NCI-H1436 treated with DMSO at 0.1 percent for 48 hours (cell line): Measurements from ENCODE around the gene RPP25.
"Not testable (repeated sequence)": the region's sequence is repeated elsewhere in the genome, so short reads cannot be mapped to it uniquely, and the experiment has no call there.

Experiments used
- DNase-seq: peaks from one replicate; lab custom pipeline; 2025; lab: John Stamatoyannopoulos, UW

Gene RPP25

DNA sequence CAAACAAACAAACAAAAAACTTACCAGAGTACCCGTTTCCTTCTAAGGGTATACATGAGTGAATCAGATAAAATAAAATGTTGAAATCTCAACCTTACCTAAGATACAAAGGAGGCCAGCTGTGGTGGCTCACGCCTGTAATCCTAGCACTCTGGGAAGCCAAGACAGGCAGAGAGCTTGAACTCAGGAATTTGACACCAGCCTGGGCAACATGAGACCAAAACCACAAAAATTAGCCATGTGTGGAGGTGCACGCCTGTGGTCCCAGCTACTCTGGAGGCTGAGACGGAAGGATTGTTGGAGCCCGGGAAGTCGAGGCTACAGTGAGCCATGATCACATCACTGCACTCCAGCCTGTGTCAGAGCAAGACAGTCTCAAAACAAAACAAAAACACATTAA lies 38.9 kb downstream of the RPP25 start:
- no peak for DNase-seq

DNA sequence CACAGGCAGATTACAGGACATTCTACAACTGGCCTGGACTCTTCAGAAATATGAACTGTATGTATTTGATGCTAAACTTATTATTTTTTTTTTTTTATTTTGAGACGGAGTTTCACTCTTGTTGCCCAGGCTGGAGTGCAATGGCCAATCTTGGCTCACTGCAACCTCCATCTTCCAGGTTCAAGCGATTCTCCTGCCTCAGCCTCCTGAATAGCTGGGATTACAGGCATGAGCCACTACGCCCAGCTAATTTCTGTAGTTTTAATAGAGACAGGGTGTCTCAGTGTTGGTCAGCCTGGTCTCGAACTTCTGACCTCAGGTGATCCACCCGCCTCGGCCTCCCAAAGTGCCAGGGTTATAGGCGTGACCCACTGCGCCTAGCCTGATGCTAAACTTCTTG lies 42.8 kb downstream of the RPP25 start:
- DNase-seq, result not testable (repeated sequence)

GRCh38 chr15:74913041-74913440 lies 43.5 kb downstream of the RPP25 start:
- DNase-seq, result no peak

- DNase-seq, result no peak
Measured at GRCh38 chr15:74908635-74909034, 47.9 kb downstream of the RPP25 start.

GRCh38 chr15:74907163-74907870 lies 49.3 kb downstream of the RPP25 start:
- no peak for DNase-seq

DNA sequence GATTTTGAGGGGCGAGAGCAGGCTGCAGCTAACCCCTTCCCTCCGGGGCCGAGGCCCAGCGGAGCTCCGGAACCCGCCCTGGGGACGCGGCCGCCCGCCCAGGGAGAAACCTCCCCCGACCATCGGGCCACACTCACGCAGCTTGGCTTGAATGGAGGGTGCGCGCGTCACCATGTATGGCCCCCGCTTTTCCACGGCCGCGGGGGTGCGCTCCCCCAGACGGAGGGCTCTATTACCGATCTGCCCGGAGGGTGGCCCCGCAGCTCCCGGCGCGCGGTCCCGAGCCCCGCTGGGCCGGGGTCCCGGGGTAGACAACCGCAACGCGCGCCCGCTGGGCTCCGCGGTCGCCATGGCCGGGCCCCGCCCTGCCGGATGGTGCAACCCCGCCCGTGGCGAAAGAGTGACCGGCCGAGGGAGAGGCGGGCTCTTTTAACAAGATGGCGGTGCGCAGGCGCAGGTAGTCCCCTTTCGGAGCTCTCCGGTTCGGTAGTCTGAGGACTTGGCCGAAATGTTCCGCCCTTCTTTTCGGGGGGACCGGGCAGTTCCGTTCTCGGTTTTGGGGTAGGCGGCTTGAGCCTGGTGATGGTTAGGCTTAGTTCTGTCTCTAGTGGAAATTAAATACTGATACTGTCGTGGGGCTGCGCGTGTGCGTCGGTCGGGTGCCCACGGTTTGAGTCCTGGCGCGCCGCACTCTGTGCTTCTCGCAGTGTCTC lies 50.0 kb downstream of the RPP25 start, which contains the start of gene FAM219B:
Gene FAM219B (minus strand): TSS at position 402 of the 713 bp plus-strand sequence. CDS start 51 bp downstream, at position 351.
- no peak for DNase-seq

- no peak for DNase-seq
Measured at GRCh38 chr15:74906067-74906449, 50.5 kb downstream of the RPP25 start.
